ENCODE results near the gene BBOX1. TPM values are rescaled to one million over a fixed set of nuclear protein-coding genes. Genes with fewer than 3 reads are reported as not detected.

BBOX1 gene
- total RNA-seq, 1 experiment from 2014 or later = not detected

- in situ Hi-C loops (cut with HindIII; ENCODE audit: low pct_unique_long_range_greater_than_20kb, low sequenced_read_pairs) (no loop called here), intact Hi-C loops (cut with micrococcal nuclease; ENCODE audit: unreplicated experiment) (no loop called here)
- TF ChIP-seq POLR2AphosphoS5 (IDR thresholded peaks at IDR 0.05; ENCODE audit: low read depth, low read length) (no peak), REST (IDR thresholded peaks at IDR 0.05; ENCODE audit: insufficient read depth in 1 of 2, low read depth in 2 of 2, low read length in 1 of 2) (no peak), CTCF (IDR thresholded peaks at IDR 0.05) (no peak), TCF7L2 (IDR thresholded peaks at IDR 0.05; ENCODE audit: low read depth, low read length) (no peak), SIN3A (IDR thresholded peaks at IDR 0.05; ENCODE audit: borderline replicate concordance, insufficient read depth, low read depth, low read length) (no peak)
- no peak for DNase-seq (ENCODE audit: low read depth, low spot score)
- Histone ChIP-seq H3K4me1 (ENCODE audit: control insufficient read depth, insufficient read depth, low read length) (no peaks in the 10 kb centered on the region), H3K9me3 (ENCODE audit: control insufficient read depth, insufficient read depth, low read depth, low read length) (no peaks in the 10 kb centered on the region), H3K27me3 (ENCODE audit: control insufficient read depth, insufficient read depth, low read length) (no peaks in the 10 kb centered on the region), H3K36me3 (ENCODE audit: control insufficient read depth, insufficient read depth, low read length) (no peaks in the 10 kb centered on the region), H3K27ac (ENCODE audit: low read length) (no peak overlapping the region), H3K4me3 (ENCODE audit: low read depth in 2 of 2, low read length in 2 of 2) (no peak overlapping the region)
- BruUV-seq (replicated peaks) = no TSS peak
- ATAC-seq = no peak
- ChIA-PET POLR2A (no interaction called here), CTCF (no interaction called here)
These were observed 18.8 kb downstream of the BBOX1 start for GRCh38 chr11:27059431-27059830.

GRCh38 chr11:27060816-27061460 lies 20.3 kb downstream of the BBOX1 start:
- intact Hi-C loops (cut with micrococcal nuclease; ENCODE audit: unreplicated experiment) = no loop called here
- no peak overlapping the region for H3K27ac ChIP-seq (ENCODE audit: low read length)
- H3K4me3 ChIP-seq (ENCODE audit: low read depth in 2 of 2, low read length in 2 of 2) = no peak overlapping the region
- ChIA-PET CTCF (no interaction called here), POLR2A (no interaction called here)
- H3K9me3 ChIP-seq (ENCODE audit: control insufficient read depth, insufficient read depth, low read depth, low read length) = no peaks in the 10 kb centered on the region
- DNase-seq (ENCODE audit: low read depth, low spot score) (no peak), ATAC-seq (no peak)
- in situ Hi-C loops (cut with HindIII; ENCODE audit: low pct_unique_long_range_greater_than_20kb, low sequenced_read_pairs) = no loop called here
- no peak for TF ChIP-seq POLR2AphosphoS5 (IDR thresholded peaks at IDR 0.05; ENCODE audit: low read depth, low read length)
- TF ChIP-seq TCF7L2 (IDR thresholded peaks at IDR 0.05; ENCODE audit: low read depth, low read length) = no peak
- no peak for TF ChIP-seq SIN3A (IDR thresholded peaks at IDR 0.05; ENCODE audit: borderline replicate concordance, insufficient read depth, low read depth, low read length)
- no peak for TF ChIP-seq REST (IDR thresholded peaks at IDR 0.05; ENCODE audit: insufficient read depth in 1 of 2, low read depth in 2 of 2, low read length in 1 of 2)
- no peaks in the 10 kb centered on the region for H3K36me3 ChIP-seq (ENCODE audit: control insufficient read depth, insufficient read depth, low read length)
- H3K27me3 ChIP-seq (ENCODE audit: control insufficient read depth, insufficient read depth, low read length) = no peaks in the 10 kb centered on the region
- no TSS peak for BruUV-seq (replicated peaks)
- H3K4me1 ChIP-seq (ENCODE audit: control insufficient read depth, insufficient read depth, low read length) = no peaks in the 10 kb centered on the region
